ENCODE measurements around the gene DCC. TPM values are rescaled to one million over a fixed set of nuclear protein-coding genes. Genes with fewer than 3 reads are reported as not detected.

Gene DCC
- total and polyA plus RNA-seq, 9 of the 15 experiments (the other 6 are each of a cell fraction or from before 2014, with no cell fraction given), result not detected

GRCh38 chr18:52486052-52486451 is 146.1 kb downstream of the DCC start (continued):
- TF ChIP-seq, protein P1, sequence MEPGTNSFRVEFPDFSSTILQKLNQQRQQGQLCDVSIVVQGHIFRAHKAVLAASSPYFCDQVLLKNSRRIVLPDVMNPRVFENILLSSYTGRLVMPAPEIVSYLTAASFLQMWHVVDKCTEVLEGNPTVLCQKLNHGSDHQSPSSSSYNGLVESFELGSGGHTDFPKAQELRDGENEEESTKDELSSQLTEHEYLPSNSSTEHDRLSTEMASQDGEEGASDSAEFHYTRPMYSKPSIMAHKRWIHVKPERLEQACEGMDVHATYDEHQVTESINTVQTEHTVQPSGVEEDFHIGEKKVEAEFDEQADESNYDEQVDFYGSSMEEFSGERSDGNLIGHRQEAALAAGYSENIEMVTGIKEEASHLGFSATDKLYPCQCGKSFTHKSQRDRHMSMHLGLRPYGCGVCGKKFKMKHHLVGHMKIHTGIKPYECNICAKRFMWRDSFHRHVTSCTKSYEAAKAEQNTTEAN (CRISPR knock-in tag; IDR thresholded peaks at IDR 0.05), result no peak
- no peak for TF ChIP-seq YY1 (IDR thresholded peaks at IDR 0.05; ENCODE audit: borderline replicate concordance in 1 of 3, control insufficient read depth in 1 of 3, extremely low read depth in 1 of 3, insufficient read depth in 3 of 3, insufficient read length in 1 of 3, insufficient replicate concordance in 2 of 3, low read depth in 1 of 3, low read length in 2 of 3)
- TF ChIP-seq CHAMP1 (IDR thresholded peaks at IDR 0.05), result no peak
- no peak for TF ChIP-seq CBFA2T3 (IDR thresholded peaks at IDR 0.05)
- TF ChIP-seq HNRNPL (IDR thresholded peaks at IDR 0.05; ENCODE audit: low read depth, low read length), result no peak
- no peak for TF ChIP-seq MEIS2 (IDR thresholded peaks at IDR 0.05; ENCODE audit: partially characterized antibody)

All from K562 (cell line).